GM21447 (cell line): Measurements from ENCODE around the gene GEMIN7.
A peak's percentile ranks its signal among the peaks of the same experiment; 100 is the strongest.

ENCODE experiments used
- ATAC-seq: cut with Tn5 transposase; IDR thresholded peaks from one replicate; pipeline ENCODE4 v1.9.1; 2021; ENCODE audit not compliant: unreplicated experiment

The GEMIN7 gene

GRCh38 chr19:45059258-45059965 lies 19.6 kb upstream of the GEMIN7 start:
- ATAC-seq: no peak

GRCh38 chr19:45061965-45062364 lies 17.1 kb upstream of the GEMIN7 start:
- ATAC-seq: no peak

DNA sequence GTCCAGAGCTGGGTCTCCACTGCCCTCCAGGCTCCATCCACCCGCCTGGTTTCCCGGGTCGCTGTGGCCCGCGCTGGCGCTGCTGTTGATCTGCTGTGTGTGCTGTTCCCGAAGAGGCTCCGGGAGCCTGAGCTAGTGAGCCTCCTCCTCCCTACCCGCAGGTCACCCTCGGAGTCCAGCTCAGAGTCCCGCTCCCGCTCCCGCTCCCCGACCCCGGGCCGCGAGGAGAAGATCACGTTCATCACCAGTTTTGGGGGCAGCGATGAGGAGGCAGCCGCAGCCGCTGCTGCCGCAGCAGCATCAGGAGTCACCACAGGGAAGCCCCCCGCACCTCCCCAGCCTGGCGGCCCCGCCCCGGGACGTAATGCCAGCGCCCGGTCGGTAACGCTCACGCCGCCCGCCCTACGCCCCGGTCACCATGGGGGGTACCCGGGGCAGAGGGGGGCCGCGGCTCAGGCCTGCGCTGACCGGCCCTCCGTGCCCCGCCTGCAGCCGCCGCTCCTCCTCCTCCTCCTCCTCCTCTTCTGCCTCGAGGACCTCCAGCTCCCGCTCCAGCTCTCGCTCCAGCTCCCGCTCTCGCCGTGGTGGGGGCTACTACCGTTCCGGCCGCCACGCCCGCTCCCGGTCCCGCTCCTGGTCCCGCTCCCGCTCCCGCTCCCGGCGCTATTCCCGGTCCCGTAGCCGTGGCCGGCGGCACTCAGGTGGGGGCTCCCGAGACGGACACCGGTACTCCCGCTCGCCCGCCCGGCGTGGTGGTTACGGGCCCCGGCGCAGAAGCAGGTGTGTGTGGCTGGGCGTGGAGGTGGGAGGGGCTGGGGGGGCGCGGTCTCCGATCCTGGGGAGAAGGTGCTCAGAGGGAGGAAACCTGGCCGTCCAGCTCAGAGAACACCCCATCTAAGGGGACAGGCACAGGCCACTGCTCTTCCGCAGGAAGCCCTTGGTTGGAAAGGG lies 14.9 kb upstream of the GEMIN7 start:
- no peak for ATAC-seq

GRCh38 chr19:45066921-45067661 lies 12.0 kb upstream of the GEMIN7 start:
- no peak for ATAC-seq

- ATAC-seq: no peak
Observed at GRCh38 chr19:45068041-45068440, 11.0 kb upstream of the GEMIN7 start.

GRCh38 chr19:45069056-45069455 lies 10.0 kb upstream of the GEMIN7 start:
- ATAC-seq: no peak

- ATAC-seq: no peak
Observed at GRCh38 chr19:45070214-45070613, 8.8 kb upstream of the GEMIN7 start.

DNA sequence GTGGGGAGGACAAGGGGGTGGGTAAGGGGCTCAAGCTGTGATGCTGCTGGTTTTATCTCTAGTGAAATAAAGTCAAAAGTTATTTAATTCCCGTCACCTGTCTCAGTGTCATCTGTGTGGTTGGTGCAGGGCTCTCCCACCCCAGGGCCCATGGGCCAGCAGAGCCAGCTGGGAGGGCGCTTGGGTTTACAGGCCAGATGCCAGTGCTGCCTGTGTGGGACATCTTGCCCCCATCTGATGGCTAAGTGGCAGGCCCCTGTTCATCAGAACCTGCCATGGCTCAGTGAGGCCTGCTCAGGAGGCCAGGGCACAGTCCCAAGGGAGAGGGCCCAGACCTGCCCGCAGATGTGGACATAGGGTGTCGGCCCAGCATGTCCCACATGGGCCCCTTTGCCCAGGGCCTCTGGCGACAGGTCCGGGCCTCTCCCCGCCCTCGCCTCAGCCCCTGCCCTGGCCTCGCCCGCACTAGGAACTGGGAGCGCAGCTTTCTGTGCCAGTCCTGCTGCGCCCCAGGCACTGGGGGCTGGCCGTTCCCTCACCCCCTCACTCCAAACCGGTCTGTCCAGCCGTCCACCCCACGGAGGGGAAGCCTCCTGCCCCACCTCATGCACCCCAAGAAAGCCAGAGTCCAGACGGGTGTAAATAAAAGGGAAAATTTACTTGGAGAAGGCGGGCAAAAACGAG lies 8.1 kb upstream of the GEMIN7 start:
- no peak for ATAC-seq

GRCh38 chr19:45071545-45071938 lies 7.5 kb upstream of the GEMIN7 start:
- ATAC-seq: no peak

DNA sequence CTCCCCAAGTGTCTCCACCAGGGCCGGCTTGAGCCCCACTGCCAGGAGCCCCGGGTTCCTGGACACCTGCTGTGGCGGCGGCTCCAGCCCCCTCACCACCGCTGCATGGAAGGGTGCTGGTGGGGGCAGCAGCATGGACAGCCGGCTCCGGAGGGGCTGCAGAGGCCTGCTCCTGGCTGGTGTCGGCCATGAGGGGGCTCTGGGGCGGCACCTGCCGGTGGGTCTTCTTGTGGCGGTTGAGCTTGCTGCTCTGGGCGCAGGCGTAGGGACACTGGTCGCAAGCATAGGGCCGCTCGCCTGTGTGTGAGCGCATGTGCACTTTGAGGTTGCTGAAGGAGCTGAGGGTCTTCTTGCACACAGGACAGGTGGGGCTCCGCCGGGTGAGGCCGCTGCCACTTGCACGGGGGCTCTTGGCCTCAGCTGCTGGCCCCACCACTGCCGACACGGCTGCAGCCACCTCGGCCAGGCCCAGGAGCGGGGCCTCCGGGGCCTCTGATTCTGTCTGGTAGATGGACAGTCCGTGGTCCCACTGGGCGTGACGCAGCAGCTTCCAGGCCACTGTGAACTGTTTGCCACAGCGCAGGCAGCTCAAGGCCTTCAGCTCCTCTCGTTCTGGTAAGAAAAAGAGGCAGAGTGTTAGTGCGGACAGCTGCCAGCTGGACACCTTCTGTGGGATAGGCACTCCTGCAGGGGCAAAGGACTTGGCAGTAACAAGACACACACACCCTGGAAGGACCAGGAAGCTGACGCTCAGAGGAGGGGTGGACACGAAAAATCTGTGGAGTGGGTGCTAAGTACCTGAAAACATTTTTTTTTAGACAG lies 6.9 kb upstream of the GEMIN7 start:
- ATAC-seq: no peak

DNA sequence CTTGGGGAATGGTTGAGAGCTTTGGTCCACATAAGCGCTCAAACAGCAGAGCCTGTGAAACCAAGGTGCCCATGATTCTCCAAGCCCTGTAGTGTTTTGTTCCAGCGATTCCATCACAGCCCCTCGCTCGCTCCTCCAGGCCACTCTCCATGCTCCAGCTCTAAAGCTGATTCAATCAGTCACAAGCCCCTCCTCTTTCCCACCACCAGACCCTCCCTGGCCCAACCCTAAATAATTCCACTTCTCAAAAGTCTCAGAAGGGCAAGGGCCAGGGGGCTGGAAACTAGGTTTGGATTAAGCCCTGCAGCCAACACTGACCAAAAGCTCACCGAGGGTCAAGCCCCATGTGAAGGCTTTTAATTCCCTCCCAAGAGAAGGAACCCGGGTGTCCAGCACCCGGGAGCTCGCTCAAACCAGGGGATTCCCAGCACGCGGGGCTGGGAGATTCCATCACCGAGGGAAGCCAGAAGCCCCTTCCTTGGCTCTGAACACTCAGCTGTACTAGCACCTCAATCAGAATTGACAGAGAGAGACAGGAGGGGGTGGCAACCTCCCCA lies 4.2 kb upstream of the GEMIN7 start:
- ATAC-seq: no peak

- peak; percentile 64 for ATAC-seq
Observed at GRCh38 chr19:45075301-45076028, 3.6 kb upstream of the GEMIN7 start.

DNA sequence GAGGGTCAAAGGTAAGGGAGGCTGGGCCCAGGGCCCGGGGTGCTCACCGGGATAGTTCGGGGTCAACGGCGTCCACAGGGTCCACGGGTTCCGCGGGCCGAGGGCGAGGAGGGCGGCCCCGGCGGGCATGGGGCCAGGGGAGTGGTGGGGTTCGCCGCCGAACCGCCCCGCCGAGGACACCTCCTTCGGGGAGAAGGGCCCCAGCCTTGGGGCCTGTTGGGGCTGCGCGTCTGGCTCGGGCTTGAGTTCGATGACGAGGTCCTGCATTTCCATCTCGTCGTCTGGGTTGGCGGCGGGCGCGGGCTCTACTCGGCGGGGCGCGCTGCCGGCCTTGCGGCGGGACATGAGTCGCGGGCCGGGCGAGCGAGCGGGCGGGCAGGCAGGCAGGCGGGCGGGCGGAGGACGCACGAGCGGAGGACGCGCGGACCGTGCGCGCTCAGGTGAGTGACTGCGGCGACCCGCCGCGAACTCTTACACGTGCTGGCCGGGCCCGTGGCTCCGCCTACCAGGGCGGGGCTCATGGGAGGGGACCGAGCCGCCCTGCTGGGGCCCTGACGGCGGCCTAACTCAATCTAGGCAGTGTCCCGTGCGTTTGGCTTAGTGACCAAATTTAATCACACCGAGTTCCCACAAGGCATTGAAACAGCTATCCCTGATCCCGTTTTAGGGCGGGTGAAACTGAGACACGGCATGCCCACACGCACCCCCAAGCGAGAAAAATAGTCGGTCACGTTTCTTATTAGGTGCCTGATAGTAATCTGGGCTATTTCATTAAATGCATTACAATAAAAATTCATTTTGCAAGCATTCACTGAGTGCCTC lies 2.8 kb upstream of the GEMIN7 start, which contains the start of gene ZNF296:
TSS of gene ZNF296 (minus strand) at position 450 of the 822 bp plus-strand sequence. CDS start at position 345, 105 bp downstream.
- peak; percentile 30 for ATAC-seq

DNA sequence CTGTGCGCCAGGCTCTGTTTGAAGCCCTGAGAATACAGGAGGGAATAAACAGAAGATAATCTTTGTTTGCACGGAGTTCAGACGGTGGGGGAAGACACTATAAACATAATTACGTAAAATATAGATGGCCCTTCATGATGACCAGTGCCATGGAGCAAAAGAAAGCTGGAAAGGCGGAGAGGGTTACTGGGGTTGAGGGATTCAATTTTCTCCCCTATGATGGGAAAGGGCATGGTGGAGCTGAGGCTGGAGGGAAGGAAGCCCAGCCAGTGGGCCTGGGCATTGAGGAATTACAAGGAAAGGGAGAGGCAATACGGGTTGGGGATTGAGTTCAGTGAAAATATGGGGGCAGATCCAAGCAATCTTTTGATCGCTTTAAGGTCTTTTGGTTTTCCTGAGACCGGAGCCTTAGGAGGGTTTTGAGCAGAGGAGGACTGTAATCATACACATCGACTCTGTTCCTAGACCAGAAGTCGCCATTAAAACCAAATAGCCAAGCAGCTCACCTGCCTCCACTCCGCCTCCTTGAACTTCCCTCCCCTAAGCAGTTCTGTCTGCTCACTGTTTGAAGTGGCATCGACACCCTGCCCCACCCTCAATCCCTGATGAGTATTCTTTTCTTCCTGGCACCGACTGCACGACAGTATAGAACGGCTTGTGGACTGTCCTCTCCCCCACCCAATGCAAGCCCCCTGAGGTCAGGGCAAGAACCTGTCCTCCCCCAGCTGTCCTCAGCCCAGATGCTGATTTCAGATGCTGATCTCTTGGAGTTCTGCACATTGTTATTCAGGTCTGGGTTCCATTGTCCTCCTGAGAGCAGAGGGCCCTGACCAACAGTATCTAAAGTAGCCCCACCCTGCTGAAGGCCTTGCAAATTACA lies 2.0 kb upstream of the GEMIN7 start:
- no peak for ATAC-seq

- no peak for ATAC-seq
Observed at GRCh38 chr19:45078390-45079062, 534 bp upstream of the GEMIN7 start.

- ATAC-seq: no peak
Observed at GRCh38 chr19:45079911-45080370, 881 bp downstream of the GEMIN7 start.
